K562 (cell line): ENCODE measurements around the gene BIK. TPM values are rescaled to one million over a fixed set of nuclear protein-coding genes. Genes with fewer than 3 reads are reported as not detected.
A peak's percentile ranks its signal among the peaks of the same experiment; 100 is the strongest.

Experiments
- ATAC-seq: fragments of 200-7000 bp; cut with Tn5 transposase; 3 replicates; pipeline ENCODE4 v1.9.1; 2020; ENCODE audit warnings: moderate library complexity
- BruUV-seq: library from RNA; stranded (reverse); fragments of 400-500 nt; replicated peaks from 2 replicates; lab custom pipeline; 2021; lab: Mats Ljungman, UMichigan
- CTCF ChIA-PET: fragments of 300-600 bp; formaldehyde crosslinking; extraction: SDS; loops from one replicate; lab custom pipeline; 2021; ENCODE audit warnings: low intra/inter-chr PET ratio; lab: Yijun Ruan, JAX
- POLR2A ChIA-PET: fragments of 300-600, 350-650 bp; sonication (Branson Sonifier 250); formaldehyde crosslinking; extraction: SDS; loops from one replicate; lab custom pipeline; 2021; ENCODE audit warnings: antibody characterized with exemption, inconsistent platforms; lab: Yijun Ruan, JAX
- DNase-seq, 4 experiments: peaks; one replicate each; pipeline versions ENCODE4 v3.0.0 to v3.0.0-alpha.2; 2011 to 2018; ENCODE audit warnings: low spot score in 3 of 4, mixed read lengths in 3 of 4; ENCODE audit errors: extremely low read depth in 1 of 4
- FAIRE-seq: peaks from 2 replicates; lab custom pipeline; 2011; peaks lifted over from hg19 to GRCh38; lab: Jason Lieb, UNC
- H2AFZ ChIP-seq: 2 replicates; pipeline ENCODE4 v1.6.0; 2011; ENCODE audit warnings: low read depth, low read length, control low read depth, inconsistent platforms
- H3K27ac ChIP-seq: fragments of 200-600 bp; 3 replicates; pipeline ENCODE4 v1.8.0; 2011; ENCODE audit warnings: low read depth, mild to moderate bottlenecking, control low read depth, inconsistent platforms, low read length, moderate library complexity, mixed read lengths; ENCODE audit errors: extremely low read depth
- H3K27me3 ChIP-seq, 2 experiments: fragments of 300-600 bp in 1 of 2; 2 replicates in 1 of 2; 3 replicates in 1 of 2; pipeline versions ENCODE4 v1.6.0 to v1.8.0; 2011; ENCODE audit warnings: inconsistent platforms in 2 of 2, low read length in 2 of 2, mild to moderate bottlenecking in 1 of 2, mixed read lengths in 1 of 2, moderate library complexity in 1 of 2; ENCODE audit not compliant: control insufficient read depth in 2 of 2, insufficient read depth in 2 of 2
- H3K36me3 ChIP-seq: fragments of 300-600 bp; 3 replicates; pipeline ENCODE4 v1.8.0; 2011; ENCODE audit warnings: mild to moderate bottlenecking, low read length, inconsistent platforms; ENCODE audit not compliant: control insufficient read depth, insufficient read depth
- H3K4me1 ChIP-seq, 2 experiments: fragments of 200-600 bp in 1 of 2; replicated peaks in 1 of 2; 2 replicates in 1 of 2; 3 replicates in 1 of 2; pipeline versions ENCODE4 v1.5.1 to v1.8.0; 2011; ENCODE audit warnings: inconsistent platforms in 2 of 2, low read length in 2 of 2, mild to moderate bottlenecking in 1 of 2, mixed read lengths in 1 of 2, moderate library complexity in 1 of 2; ENCODE audit not compliant: control insufficient read depth in 2 of 2, insufficient read depth in 2 of 2
- H3K4me2 ChIP-seq: 2 replicates; pipeline ENCODE4 v1.6.1; 2011; ENCODE audit warnings: low read length, control low read depth, inconsistent platforms, mixed read lengths; ENCODE audit not compliant: insufficient read depth
- H3K4me3 ChIP-seq: fragments of 200-600 bp; sonication (generic), shearing (Covaris generic); 2 replicates; pipeline ENCODE4 v1.5.1; 2016; ENCODE audit warnings: control low read depth, inconsistent platforms
- H3K79me2 ChIP-seq: fragments of 200-600 bp; 3 replicates; pipeline ENCODE4 v1.8.0; 2011; ENCODE audit warnings: low read length, inconsistent platforms; ENCODE audit not compliant: control insufficient read depth, insufficient read depth
- H3K9ac ChIP-seq, 2 experiments: 2 replicates each; pipeline versions ENCODE4 v1.6.0 to v1.6.1; 2011; ENCODE audit warnings: low read depth in 2 of 2, low read length in 2 of 2, control low read depth in 1 of 2, inconsistent platforms in 1 of 2, mild to moderate bottlenecking in 1 of 2, mixed read lengths in 1 of 2; ENCODE audit not compliant: insufficient read depth in 1 of 2
- H3K9me1 ChIP-seq: one replicate; pipeline ENCODE4 v1.6.0; 2011; ENCODE audit warnings: inconsistent platforms, mild to moderate bottlenecking, low read length, moderate library complexity; ENCODE audit not compliant: control insufficient read depth, insufficient read depth
- H3K9me3 ChIP-seq: replicated peaks from 2 replicates; pipeline ENCODE4 v1.5.1; 2011; ENCODE audit warnings: low read depth, low read length, inconsistent platforms; ENCODE audit not compliant: control insufficient read depth, insufficient read depth
- H4K20me1 ChIP-seq: replicated peaks from 2 replicates; pipeline ENCODE4 v1.6.1; 2011; ENCODE audit warnings: low read length, inconsistent platforms, mixed read lengths; ENCODE audit not compliant: control insufficient read depth, insufficient read depth
- ATF4 ChIP-seq: fragments of 450-650 bp; formaldehyde crosslinking; IDR thresholded peaks from 2 replicates; pipeline ENCODE4 v1.4.0; 2022; ENCODE audit warnings: mild to moderate bottlenecking, moderate library complexity
- CBFA2T2 ChIP-seq: fragments of 450-650 bp; conservative IDR thresholded peaks from 2 replicates; pipeline ENCODE4 v1.6.1; 2017; ENCODE audit warnings: mild to moderate bottlenecking
- CHD2 ChIP-seq: IDR thresholded peaks from 2 replicates; pipeline ENCODE4 v1.6.1; 2011; ENCODE audit warnings: low read depth, low read length
- CTBP1 ChIP-seq: fragments of 450-650 bp; IDR thresholded peaks from 2 replicates; pipeline ENCODE4 v1.6.1; 2016; ENCODE audit warnings: borderline replicate concordance
- ELF4 ChIP-seq: fragments of 450-650 bp; formaldehyde crosslinking; IDR thresholded peaks from 2 replicates; pipeline ENCODE4 v1.4.0; 2022; ENCODE audit warnings: missing genetic modification characterization
- GATA2 ChIP-seq: sonication (generic); formaldehyde crosslinking; IDR thresholded peaks from 2 replicates; pipeline ENCODE4 v1.4.0; 2020; ENCODE audit warnings: mild to moderate bottlenecking, missing genetic modification reagents
- GTF2B ChIP-seq: IDR thresholded peaks from 2 replicates; pipeline ENCODE4 v1.6.1; 2011; ENCODE audit not compliant: insufficient read length; ENCODE audit errors: extremely low read depth
- JUND ChIP-seq, 2 experiments: IDR thresholded peaks; 2 replicates in 1 of 2; 3 replicates in 1 of 2; pipeline ENCODE4 v1.6.1; 2011; ENCODE audit warnings: borderline replicate concordance in 2 of 2, low read depth in 2 of 2, low read length in 2 of 2, improper control_type of control experiment in 1 of 2, missing biosample characterization in 1 of 2, missing genetic modification characterization in 1 of 2, missing genetic modification reagents in 1 of 2
- NEUROD1 ChIP-seq: fragments of 150-350 bp; IDR thresholded peaks from 2 replicates; pipeline ENCODE4 v1.6.1; 2014; ENCODE audit warnings: borderline replicate concordance, low read length, low read depth; ENCODE audit not compliant: partially characterized antibody
- NRF1 ChIP-seq, 2 experiments: fragments of 450-650 bp; IDR thresholded peaks in 1 of 2; conservative IDR thresholded peaks in 1 of 2; 2 replicates each; pipeline ENCODE4 v1.6.1; 2014; ENCODE audit warnings: mild to moderate bottlenecking in 2 of 2
- PATZ1 ChIP-seq: fragments of 250-450 bp; sonication (Bioruptor Pico); IDR thresholded peaks from 2 replicates; pipeline ENCODE4 v1.5.0; 2020; ENCODE audit warnings: mild to moderate bottlenecking, borderline replicate concordance
- SMAD4 ChIP-seq: fragments of 250-450 bp; sonication (Bioruptor Pico); conservative IDR thresholded peaks from 2 replicates; pipeline ENCODE4 v1.8.0; 2021; ENCODE audit warnings: inconsistent platforms, mild to moderate bottlenecking, moderate library complexity
- STAT5A ChIP-seq: IDR thresholded peaks from 2 replicates; pipeline ENCODE4 v1.6.1; 2012; ENCODE audit warnings: low read length, inconsistent platforms, borderline replicate concordance
- USF1 ChIP-seq: sonication (generic); formaldehyde crosslinking; IDR thresholded peaks from 2 replicates; pipeline ENCODE4 v1.9.0; 2022; ENCODE audit warnings: mild to moderate bottlenecking, missing genetic modification reagents
- ZBTB5 ChIP-seq: fragments of 450-650 bp; IDR thresholded peaks from 2 replicates; pipeline ENCODE4 v1.6.1; 2017; ENCODE audit warnings: antibody characterized with exemption
- WGBS: fragments of 100-300 bp; shearing (Covaris generic); methylation state at CpG from one replicate; pipeline ENCODE4 v1.1.6; 2016; ENCODE audit warnings: low coverage, mixed read lengths; ENCODE audit not compliant: insufficient coverage; ENCODE audit errors: missing lambda C conversion rate; 5-methylcytosine and 5-hydroxymethylcytosine counted together
- in situ Hi-C: fragments of 300-500 bp; cut with MboI; formaldehyde crosslinking; loops from 4 replicates; pipeline ENCODE4 v1.15.0; 2018; ENCODE audit warnings: inconsistent platforms, mixed read lengths
- intact Hi-C: fragments of 100-400 bp; cut with micrococcal nuclease; formaldehyde crosslinking; loops from 2 replicates; pipeline ENCODE4 v1.14.2; 2022
- polyA plus RNA-seq, 8 experiments: library from polyadenylated mRNA; depleted of rRNA in 4 of 8; stranded (reverse) in 5 of 8; unstranded in 3 of 8; fragments of >200 nt; fragmentation: Nextera tagmentation in 2 of 8; fragmentation: Illumina TruSeq in 1 of 8; extraction: Ambion mirVana in 2 of 8; extraction: Trizol in 1 of 8; gene quantifications; 2 replicates each; pipeline versions ENCODE4 v1.2.1 to v1.2.3, GENCODE V29; 2011 to 2014; ENCODE audit warnings: inconsistent platforms in 1 of 8, missing spikeins in 1 of 8
- total RNA-seq, 7 experiments: library from RNA; depleted of rRNA in 6 of 7; stranded (reverse); fragments of >200 nt in 6 of 7; fragmentation: Illumina TruSeq in 2 of 7; extraction: Trizol in 2 of 7; gene quantifications; 2 replicates each; pipeline versions ENCODE4 v1.2.1 to v1.2.3, GENCODE V29; 2011 to 2021; ENCODE audit warnings: low replicate concordance in 1 of 7

The BIK gene
- total and polyA plus RNA-seq, 9 of the 15 experiments (the other 6 are each of a cell fraction or from before 2014, with no cell fraction given), result 0.08 to 0.23 (median 0.18) TPM; not detected in 4

GRCh38 chr22:43101306-43101705, 9.2 kb upstream of the BIK start:
- Histone ChIP-seq H3K4me3 (no peak overlapping the region), H3K9ac (peak overlapping the region; percentile 37 to 85; a peak in 3 of 4 replicates), H3K4me1 (peaks cover 19 to 25% of the 10 kb centered on the region in 2 experiments; a peak in 4 of 5 replicates), H3K27ac (peak overlapping the region; percentile 59; the same call in 2 of the 3 replicates), H3K36me3 (no peaks in the 10 kb centered on the region), H3K4me2 (peak overlapping the region; percentile 46), H2AFZ (peak overlapping the region; percentile 90), H3K27me3 (no peaks in the 10 kb centered on the region), H3K9me1 (no peaks in the 10 kb centered on the region), H3K79me2 (no peaks in the 10 kb centered on the region), H4K20me1 (no peaks in the 10 kb centered on the region), H3K9me3 (no peaks in the 10 kb centered on the region)
- CTCF ChIA-PET, result no interaction called here
- DNase-seq (peak in 3 of 4 experiments; percentile 19 to 70 (median 59)), FAIRE-seq (peak; percentile 68), ATAC-seq (peak; percentile 75)
- intact Hi-C loops, result no loop called here
- no TSS peak for BruUV-seq
- POLR2A ChIA-PET, result interaction anchor here (0.6 to 0.7 kb wide), 3 partner anchors 20 to 402 kb away, joined by 3 read pairs; no protein-coding TSS in a partner anchor
- in situ Hi-C loops, result no loop called here
- WGBS, result 7% methylated on average over 7 of the region's 7 CpGs
- TF ChIP-seq NEUROD1, result no peak
- TF ChIP-seq ELF4 (CRISPR knock-in tag), result no peak
- peak; percentile 44; the same call in 1 of the 2 replicates for TF ChIP-seq STAT5A
- no peak for TF ChIP-seq ZBTB5
- peak; percentile 44; the same call in 1 of the 2 replicates for TF ChIP-seq CTBP1
- TF ChIP-seq USF1 (CRISPR knock-in tag), result 0 out of 2 replicates have a peak, but pooled peaks have one; percentile 24
- TF ChIP-seq PATZ1, result no peak
- 0 out of 2 replicates have a peak, but pooled peaks have one; percentile 13 for TF ChIP-seq CBFA2T2
- no peak for TF ChIP-seq JUND (IDR thresholded peaks at IDR 0.05; ENCODE audit: borderline replicate concordance, low read depth, low read length)
- TF ChIP-seq JUND (tag; IDR thresholded peaks at IDR 0.05; ENCODE audit: borderline replicate concordance, low read depth, low read length), result no peak
- 0 out of 2 replicates have a peak, but pooled peaks have one; percentile 24 for TF ChIP-seq SMAD4 (CRISPR knock-in tag)
- no peak for TF ChIP-seq GTF2B
- TF ChIP-seq NRF1 (conservative IDR thresholded peaks at IDR 0.05 in 1 of 2, IDR thresholded peaks at IDR 0.05 in 1 of 2), result peak in 1 of 2 experiments; percentile 27; a peak in 1 of 4 replicates
- no peak for TF ChIP-seq GATA2
- no peak for TF ChIP-seq ATF4 (CRISPR knock-in tag)
- TF ChIP-seq CHD2, result no peak
